HG02798 (cell line): ENCODE results near the gene SLC38A6.
A peak's percentile ranks its signal among the peaks of the same experiment; 100 is the strongest.
"Not testable (repeated sequence)": the region's sequence is repeated elsewhere in the genome, so short reads cannot be mapped to it uniquely, and the experiment has no call there.

Source experiments
- ATAC-seq: cut with Tn5 transposase; IDR thresholded peaks from one replicate; pipeline ENCODE4 v1.9.1; 2021; ENCODE audit warnings: mild to moderate bottlenecking; ENCODE audit not compliant: unreplicated experiment, poor library complexity

Gene SLC38A6

DNA sequence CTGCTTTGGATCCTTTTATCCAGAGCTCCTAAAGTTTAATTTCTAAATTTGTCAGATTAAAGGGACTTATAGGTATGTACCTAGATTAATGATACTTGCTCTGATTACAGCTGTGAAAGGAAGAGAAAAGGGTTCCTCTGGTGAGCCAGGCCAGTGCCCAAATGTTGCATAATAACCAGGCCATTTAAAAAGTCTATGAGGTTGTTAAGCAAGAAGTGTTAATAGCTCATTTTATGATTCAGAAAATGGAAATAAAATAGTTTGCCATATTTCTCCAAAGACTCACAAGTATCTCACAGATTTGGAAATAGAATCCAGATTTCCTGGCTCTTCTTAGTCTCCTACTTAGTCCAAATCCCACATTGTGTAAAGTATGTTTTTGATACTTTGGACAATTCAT is 67.6 kb downstream of the SLC38A6 start:
- ATAC-seq: no peak

- no peak for ATAC-seq
These were observed 69.4 kb downstream of the SLC38A6 start for GRCh38 chr14:61050417-61050816.

DNA sequence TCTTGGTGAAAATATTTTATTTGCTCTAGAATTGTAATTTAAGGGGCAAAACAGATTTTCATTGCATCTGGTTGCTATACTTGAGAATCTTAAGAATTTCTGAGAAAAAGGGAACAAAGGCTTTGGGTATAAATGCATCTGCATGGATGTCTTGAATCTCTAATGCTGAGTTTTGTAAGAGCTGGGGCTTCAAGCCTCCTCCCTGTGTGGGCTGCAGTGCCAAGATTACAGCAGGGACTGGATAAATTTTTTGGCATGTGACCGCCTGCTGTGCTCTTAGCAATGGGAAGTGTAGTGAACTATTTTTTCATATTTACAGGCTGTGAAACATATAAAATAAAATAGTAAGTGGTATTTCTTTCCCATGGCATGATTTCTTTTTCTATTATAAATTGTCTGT is 70.0 kb downstream of the SLC38A6 start:
- ATAC-seq: no peak

DNA sequence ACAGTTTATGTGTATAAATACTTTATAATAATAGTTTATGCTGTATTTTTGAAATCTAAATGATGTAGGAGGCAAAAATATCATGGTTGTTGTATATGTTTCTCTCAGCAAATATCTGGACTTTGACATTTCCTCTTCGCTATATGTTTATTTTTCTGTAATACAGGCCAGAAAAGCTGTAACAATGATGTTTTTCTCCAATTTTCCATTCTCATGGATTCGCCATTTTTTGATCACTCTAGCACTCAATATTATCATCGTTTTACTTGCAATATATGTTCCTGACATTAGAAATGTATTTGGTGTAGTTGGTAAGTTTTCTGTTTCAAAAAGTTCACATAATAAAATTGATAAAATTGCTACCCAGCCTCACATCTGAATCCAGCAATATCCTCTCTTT is 70.6 kb downstream of the SLC38A6 start:
- no peak for ATAC-seq

DNA sequence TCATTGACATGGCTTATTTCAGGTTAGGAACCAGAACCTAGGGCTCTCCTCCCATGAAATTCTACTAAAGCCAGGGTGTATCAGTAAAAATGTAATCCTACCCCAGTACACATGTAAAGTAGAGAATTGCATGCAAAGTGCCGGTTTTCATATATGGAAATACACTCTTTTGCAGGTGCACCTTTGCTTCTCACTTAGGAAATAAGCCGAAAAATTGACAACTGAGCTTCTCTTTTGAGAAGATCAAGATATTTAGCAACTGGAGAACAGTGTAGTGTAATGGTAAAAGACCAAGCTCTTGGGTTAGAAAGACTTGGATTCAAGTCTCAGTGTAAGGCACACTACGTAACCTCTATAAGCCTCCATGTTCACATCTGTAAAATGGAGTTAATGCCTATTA is 82.4 kb downstream of the SLC38A6 start:
- no peak for ATAC-seq

- no peak for ATAC-seq
These were observed 83.2 kb downstream of the SLC38A6 start for GRCh38 chr14:61064210-61064609.

DNA sequence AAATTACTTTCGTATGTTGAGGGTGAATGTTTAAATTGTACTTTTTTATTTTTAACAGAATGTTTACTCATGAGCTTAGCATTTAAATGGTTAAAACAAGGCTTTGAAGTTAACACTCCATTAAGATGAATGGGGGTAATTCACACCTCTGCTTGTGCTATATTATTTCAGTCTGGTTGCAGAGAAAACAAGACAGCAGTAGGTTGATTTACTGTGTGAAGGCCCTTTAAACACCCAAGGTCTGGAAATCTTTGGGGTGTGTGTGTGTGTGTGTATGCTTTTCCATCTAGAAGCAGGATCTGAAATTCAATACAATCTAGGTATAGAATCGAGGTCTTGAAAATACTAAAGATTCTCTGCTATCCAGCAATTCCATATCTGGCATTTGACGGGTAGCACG is 83.8 kb downstream of the SLC38A6 start:
- no peak for ATAC-seq

GRCh38 chr14:61065656-61066055 is 84.6 kb downstream of the SLC38A6 start:
- no peak for ATAC-seq

- ATAC-seq: not testable (repeated sequence)
These were observed 91.4 kb downstream of the SLC38A6 start for GRCh38 chr14:61072442-61072841.

- no peak for ATAC-seq
These were observed 93.8 kb downstream of the SLC38A6 start for GRCh38 chr14:61074852-61075251.

- no peak for ATAC-seq
These were observed 95.5 kb downstream of the SLC38A6 start for GRCh38 chr14:61076556-61076955.

GRCh38 chr14:61077437-61077836 is 96.4 kb downstream of the SLC38A6 start:
- no peak for ATAC-seq

- no peak for ATAC-seq
These were observed 97.1 kb downstream of the SLC38A6 start for GRCh38 chr14:61077951-61078720.

GRCh38 chr14:61080591-61081010 is 99.6 kb downstream of the SLC38A6 start:
- ATAC-seq: peak; percentile 92

DNA sequence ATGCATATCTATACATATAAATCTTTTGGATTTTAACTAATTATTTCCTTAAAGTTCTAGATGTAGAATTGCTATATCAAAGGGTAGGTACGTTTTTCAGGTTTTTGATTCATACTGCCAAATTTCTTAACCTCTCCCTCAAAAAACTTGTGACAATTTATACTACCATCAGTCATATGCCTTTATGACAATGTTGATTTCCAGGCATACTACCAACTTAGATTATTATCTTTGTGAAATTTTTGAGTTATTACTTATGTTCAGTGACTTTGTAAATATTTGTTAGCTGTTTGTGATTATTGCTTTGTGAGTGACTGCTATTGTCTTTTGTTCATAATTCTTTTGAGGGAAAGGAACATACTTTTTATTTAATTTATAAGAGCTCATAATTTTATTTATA is 107.0 kb downstream of the SLC38A6 start:
- ATAC-seq: no peak

GRCh38 chr14:61089126-61089750 is 108.2 kb downstream of the SLC38A6 start:
- ATAC-seq: no peak

- ATAC-seq: peak; percentile 88
These were observed 109.6 kb downstream of the SLC38A6 start for GRCh38 chr14:61090432-61091216.

GRCh38 chr14:61091657-61092273 is 110.7 kb downstream of the SLC38A6 start:
- no peak for ATAC-seq

DNA sequence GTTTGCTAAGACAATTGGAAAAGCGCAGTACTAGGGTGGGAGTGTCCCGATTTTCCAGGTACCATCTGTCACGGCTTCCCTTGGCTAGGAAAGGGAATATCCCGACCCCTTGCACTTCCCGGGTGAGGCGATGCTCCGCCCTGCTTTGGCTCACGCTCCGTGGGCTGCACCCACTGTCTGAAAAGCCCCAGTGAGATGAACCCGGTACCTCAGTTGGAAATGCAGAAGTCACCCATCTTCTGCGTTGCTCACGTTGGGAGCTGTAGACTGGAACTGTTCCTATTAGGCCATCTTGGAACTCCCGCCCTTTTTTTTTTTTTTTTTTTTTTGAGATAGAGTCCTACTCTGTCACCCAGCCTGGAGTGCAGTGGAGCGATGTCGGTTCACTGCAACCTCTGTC is 117.1 kb downstream of the SLC38A6 start:
- ATAC-seq: not testable (repeated sequence)

- ATAC-seq: no peak
These were observed 117.7 kb downstream of the SLC38A6 start for GRCh38 chr14:61098721-61099120.
